HG02763 (cell line): ENCODE results near the gene RPS14.

Experiments used
- ATAC-seq: cut with Tn5 transposase; IDR thresholded peaks from one replicate; pipeline ENCODE4 v1.9.1; 2021; ENCODE audit warnings: mild to moderate bottlenecking, moderate library complexity; ENCODE audit not compliant: unreplicated experiment

The RPS14 gene

GRCh38 chr5:150402229-150402773, 47.2 kb downstream of the RPS14 start:
- ATAC-seq: no peak

- ATAC-seq: no peak
Measured at GRCh38 chr5:150401376-150402228, 47.9 kb downstream of the RPS14 start.

- no peak for ATAC-seq
Measured at GRCh38 chr5:150401076-150401375, 48.5 kb downstream of the RPS14 start.

GRCh38 chr5:150400316-150401075, 49.0 kb downstream of the RPS14 start:
- no peak for ATAC-seq

GRCh38 chr5:150399524-150400211, 49.9 kb downstream of the RPS14 start:
- no peak for ATAC-seq

- peak; percentile 51 for ATAC-seq
Measured at GRCh38 chr5:150398722-150399523, 50.6 kb downstream of the RPS14 start.

- no peak for ATAC-seq
Measured at GRCh38 chr5:150397782-150398721, 51.5 kb downstream of the RPS14 start.

GRCh38 chr5:150397146-150397781, 52.3 kb downstream of the RPS14 start:
- no peak for ATAC-seq

- no peak for ATAC-seq
Measured at GRCh38 chr5:150396267-150396666, 53.3 kb downstream of the RPS14 start.

- ATAC-seq: no peak
Measured at GRCh38 chr5:150395688-150395975, 53.9 kb downstream of the RPS14 start.

GRCh38 chr5:150394912-150395687, 54.4 kb downstream of the RPS14 start:
- no peak for ATAC-seq

GRCh38 chr5:150394131-150394530, 55.4 kb downstream of the RPS14 start:
- ATAC-seq: peak; percentile 53

- no peak for ATAC-seq
Measured at GRCh38 chr5:150393096-150393645, 56.4 kb downstream of the RPS14 start.

GRCh38 chr5:150392680-150393079, 56.9 kb downstream of the RPS14 start:
- ATAC-seq: no peak
